ENCODE data around the gene ZNF716.
"Not testable (repeated sequence)": the region's sequence is repeated elsewhere in the genome, so short reads cannot be mapped to it uniquely, and the experiment has no call there.

The ZNF716 gene

DNA sequence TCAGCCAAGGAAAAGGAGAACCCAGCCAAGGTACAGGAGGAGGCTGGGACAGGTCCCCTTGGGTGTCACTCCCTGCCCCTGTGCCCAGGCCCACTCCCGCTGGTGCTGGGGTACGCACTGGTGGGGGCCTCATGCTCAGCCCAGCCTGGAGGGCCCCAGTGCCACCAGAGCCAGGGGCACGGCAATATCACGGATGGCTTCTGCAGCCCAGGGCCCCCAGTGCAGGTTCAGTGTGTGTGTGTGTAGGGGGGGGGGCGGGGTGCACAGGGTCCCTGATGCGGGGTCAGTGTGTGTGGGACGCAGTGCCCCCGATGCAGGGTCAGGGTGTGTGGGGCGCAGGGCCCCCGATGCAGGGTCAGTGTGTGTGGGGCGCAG, 23.4 kb upstream of the ZNF716 start:
- DNase-seq (ENCODE audit: low read depth): no peak

DNA sequence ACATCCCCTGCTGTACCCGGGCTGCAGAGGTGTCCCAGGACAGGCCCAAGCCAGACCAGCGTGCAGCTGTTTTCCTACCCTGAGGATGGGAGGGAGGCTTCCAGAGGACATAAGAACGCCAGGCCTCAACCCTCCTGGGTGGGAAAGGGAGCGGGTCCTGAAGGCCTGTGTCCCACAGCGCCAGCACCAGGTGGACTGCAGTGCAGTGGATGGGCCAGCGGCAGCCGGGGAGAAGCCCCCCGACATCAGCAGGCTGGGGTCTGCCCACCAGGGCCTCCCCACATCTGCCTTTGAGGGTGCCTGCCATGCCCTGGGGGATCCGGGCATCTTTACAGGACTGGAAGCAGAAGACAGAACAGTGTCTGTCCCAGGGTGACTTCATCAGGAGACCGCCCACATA, 22.8 kb upstream of the ZNF716 start:
- DNase-seq (ENCODE audit: low read depth): no peak

DNA sequence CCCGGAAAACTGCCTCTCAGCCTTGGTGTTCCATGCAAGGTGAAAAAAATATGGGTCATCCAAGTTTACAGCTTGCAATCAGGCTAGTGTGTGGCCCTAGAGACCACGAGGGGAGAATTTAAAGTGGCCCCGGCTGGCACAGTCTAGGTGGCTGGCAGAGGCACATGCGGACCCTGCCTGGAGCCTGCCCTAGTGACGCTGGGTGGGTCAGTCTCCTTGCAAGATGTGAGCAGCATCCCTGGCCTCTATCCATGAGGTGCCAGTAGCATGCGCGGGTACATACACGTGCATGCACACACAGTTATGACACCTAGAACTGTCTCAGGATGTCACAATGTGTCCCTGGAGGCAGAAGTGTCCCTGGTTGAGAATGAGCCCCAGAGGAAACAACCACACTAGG, 22.4 kb upstream of the ZNF716 start:
- DNase-seq (ENCODE audit: low read depth): no peak

DNA sequence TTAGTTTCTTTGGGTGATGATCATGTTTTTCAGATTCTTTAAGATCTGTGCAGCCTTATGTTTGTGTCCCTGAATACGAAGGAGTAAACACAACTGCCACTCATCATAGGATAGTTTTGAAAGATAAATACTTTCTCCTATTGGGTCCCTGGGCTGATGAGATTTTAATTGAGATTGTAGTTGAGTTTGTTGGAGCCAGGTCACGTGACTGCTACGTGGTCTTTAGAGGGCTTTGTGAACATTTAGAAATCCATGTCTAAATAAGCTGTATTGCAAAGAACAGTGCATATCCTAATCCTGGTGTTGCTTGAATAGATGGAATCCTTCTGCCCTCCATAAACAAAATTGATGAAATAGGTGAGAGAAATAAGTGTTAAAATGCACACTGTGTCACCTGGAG, 17.4 kb upstream of the ZNF716 start:
- no peak for DNase-seq (ENCODE audit: low read depth)

DNA sequence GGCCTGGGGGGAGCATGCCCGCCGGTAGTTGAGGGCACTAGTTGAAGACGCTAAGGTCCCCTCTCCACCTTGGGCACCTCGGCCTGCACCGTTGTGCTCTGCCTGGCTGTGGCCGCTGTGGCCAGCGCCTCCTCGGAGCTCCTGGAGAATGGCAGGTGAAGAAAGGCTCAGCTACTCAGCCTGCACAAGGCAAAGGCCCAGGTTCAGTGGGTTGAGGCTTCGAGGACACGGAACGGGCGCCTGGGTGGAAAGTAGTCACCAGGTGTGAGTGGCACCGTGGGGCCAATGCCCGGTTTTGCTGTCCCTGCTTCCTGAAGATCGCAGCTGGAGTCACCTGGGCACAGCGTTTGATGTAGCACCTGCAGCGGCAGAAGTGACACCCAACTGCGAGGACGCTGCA, 12.4 kb upstream of the ZNF716 start:
- no peak for DNase-seq (ENCODE audit: low read depth)

DNA sequence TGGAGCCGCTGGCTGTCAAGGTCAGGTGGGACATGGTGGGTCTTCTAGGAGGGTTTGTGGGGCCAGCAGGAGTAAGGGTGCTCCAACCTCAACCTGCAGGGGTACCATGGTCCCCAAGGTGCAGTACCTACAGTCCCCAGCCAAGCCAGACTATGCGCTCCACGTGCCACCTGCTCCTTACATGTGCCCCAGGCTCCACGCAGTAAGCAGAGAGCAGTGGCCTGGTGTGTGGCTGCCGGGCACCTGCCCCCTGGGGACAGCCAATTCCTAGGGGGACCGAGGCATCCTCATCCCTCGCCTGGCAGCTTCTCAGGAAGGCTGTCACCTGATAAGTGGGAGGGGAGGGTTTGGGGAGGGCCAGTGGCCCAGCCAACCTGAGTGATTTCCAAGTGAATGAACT, 11.7 kb upstream of the ZNF716 start:
- no peak for DNase-seq (ENCODE audit: low read depth)

DNA sequence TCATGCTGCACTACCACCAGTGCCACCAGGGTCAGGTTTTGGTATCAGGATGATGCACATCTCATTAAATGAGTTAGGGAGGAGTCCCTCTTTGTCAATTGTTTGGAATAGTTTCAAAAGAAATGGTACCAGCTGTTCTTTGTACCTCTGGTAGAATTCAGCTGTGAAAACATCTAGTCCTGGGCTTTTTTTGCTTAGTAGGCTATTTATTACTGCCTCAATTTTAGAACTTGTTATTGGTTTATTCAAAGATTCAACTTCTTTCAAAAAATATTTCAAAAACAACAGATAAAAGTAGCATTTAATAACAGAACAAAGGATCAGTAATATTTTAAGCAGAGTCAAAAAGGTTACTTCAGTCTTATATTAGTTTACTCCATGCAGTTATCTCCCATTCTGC, 6.4 kb upstream of the ZNF716 start:
- no peak for DNase-seq (ENCODE audit: low read depth)

DNA sequence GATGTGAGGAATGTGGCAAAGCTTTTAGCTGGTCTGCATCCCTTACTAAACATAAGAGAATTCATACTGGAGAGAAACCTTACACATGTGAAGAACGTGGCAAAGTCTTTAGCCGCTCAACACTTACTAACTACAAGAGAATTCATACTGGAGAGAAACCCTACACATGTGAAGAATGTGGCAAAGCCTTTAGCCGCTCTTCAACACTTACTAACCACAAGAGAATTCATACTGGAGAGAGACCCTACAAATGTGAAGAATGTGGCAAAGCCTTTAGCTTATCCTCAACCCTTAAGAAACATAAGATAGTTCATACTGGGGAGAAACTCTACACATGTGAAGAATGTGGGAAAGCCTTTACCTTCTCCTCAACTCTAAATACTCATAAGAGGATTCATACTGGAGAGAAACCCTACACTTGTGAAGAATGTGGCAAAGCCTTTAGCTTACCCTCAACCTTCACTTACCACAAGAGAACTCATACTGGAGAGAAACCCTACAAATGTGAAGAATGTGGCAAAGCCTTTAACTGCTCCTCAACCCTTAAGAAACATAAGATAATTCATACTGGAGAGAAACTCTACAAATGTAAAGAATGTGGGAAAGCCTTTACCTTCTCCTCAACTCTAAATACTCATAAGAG, 19.3 kb downstream of the ZNF716 start:
- not testable (repeated sequence) for DNase-seq (ENCODE audit: low read depth)

DNA sequence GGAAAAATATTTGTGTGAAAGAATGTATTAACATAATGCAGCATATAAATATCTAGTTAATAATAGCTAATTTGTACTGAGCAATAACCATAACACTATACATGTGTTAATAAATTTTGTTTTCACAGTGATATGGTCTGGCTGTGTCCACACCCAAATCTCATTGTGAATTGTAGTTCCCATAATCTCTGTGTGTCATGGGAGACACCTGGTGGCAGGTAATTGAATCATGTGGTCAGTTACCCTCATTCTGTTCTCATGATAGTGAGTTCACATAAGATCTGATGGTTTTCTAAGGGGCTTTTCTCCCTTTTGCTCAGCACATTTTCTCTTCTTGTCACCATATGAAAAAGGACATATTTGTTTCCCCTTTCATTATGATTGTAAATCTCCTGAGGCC, 30.3 kb downstream of the ZNF716 start:
- DNase-seq (ENCODE audit: low read depth): not testable (repeated sequence)

DNA sequence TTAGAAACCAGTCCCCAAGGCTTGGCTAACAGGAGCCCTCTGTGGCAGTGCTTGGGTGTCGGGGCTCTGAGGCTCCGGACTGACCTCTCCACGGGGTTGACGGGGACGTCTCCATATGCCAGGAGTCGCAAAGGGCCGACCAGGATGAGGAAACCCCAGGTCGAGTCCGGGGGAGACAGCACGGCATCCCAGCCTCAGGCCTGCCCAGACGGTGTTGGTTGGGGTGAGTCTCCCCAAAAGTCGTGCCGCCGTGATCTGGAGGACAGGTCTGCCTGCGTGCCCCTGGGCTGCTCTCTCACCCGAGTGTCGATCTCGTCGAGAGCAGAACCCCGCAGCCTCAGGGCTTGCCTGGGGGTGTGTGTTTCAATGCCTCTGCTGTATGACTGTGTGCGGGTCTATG, 35.0 kb downstream of the ZNF716 start:
- DNase-seq (ENCODE audit: low read depth): not testable (repeated sequence)

DNA sequence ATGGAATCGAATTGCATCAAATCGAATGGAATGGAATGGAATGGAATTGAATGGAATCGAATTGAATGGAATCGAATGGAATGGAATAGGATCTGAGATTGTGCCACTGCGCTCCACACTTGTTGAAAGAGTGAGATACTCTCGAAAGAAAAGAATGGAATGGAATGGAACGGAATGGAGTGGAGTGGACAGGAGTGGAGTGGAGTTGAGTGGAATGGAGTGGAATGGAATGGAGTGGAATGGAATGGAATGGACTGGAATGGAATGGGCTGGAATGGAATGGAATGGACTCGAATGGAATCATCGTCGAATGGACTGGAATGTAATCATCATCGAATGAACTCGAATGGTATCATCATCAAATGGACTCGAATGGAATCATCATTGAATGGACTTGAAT, 38.0 kb downstream of the ZNF716 start:
- DNase-seq (ENCODE audit: low read depth): no peak

DNA sequence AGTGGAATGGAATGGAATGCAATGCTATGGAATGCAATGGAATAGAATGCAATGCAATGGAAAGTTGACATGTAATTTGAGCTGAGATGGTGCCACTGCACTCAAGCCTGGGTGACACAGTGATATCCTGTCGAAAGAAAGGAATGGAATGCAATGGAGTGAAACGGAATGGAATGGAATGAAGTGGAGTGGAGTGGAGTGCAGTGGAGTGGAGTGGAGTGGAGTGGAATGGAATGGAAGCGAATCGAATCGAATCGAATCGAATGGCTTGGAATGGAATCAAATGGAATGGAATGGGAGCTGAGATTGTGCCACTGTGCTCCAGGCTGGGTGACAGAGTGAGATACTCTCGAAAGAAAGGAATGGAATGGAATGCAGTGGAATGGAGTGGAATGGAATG, 45.1 kb downstream of the ZNF716 start:
- not testable (repeated sequence) for DNase-seq (ENCODE audit: low read depth)

DNA sequence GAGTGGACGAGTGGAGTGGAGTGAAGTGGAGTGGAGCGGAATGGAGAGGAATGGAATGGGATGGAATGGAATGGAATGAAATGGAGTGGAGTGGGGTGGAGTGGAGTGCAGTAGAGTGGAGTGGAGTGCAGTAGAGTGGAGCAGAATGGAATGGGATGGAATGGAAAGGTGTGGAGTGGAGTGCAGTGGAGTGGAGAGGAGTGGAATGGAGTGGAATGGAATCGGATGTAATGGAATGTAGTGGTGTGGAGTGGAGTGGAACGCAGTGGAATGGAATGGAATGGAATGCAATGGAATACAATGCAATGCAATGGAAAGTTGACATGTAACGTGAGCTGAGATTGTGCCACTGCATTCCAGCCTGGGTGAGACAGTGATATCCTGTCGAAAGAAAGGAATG, 46.4 kb downstream of the ZNF716 start:
- no peak for DNase-seq (ENCODE audit: low read depth)

DNA sequence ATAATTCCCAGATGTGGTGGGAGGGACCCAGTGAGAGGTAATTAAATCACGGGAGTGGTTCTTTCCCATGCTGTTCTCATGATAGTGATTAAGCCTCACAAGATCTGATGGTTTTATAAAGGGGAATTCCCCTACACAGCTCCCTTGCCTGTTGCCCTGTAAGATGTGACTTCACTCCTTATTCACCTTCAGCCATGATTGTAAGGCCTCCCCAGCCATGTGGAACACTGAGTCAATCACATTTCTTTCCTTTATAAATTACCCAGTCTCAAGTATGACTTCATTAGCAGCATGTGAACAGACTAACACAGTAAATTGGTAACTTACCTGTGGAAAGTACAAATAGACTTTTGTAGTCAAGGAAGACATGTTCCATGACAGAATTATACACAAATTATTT, 55.2 kb downstream of the ZNF716 start:
- no peak for DNase-seq (ENCODE audit: low read depth)
